Measurements from ENCODE around the gene LMF1. TPM values are rescaled to one million over a fixed set of nuclear protein-coding genes. Genes with fewer than 3 reads are reported as not detected.
"Not testable (repeated sequence)": the region's sequence is repeated elsewhere in the genome, so short reads cannot be mapped to it uniquely, and the experiment has no call there.

Gene LMF1
- total RNA-seq, 1 experiment from 2014 or later: 12.2 TPM

DNA sequence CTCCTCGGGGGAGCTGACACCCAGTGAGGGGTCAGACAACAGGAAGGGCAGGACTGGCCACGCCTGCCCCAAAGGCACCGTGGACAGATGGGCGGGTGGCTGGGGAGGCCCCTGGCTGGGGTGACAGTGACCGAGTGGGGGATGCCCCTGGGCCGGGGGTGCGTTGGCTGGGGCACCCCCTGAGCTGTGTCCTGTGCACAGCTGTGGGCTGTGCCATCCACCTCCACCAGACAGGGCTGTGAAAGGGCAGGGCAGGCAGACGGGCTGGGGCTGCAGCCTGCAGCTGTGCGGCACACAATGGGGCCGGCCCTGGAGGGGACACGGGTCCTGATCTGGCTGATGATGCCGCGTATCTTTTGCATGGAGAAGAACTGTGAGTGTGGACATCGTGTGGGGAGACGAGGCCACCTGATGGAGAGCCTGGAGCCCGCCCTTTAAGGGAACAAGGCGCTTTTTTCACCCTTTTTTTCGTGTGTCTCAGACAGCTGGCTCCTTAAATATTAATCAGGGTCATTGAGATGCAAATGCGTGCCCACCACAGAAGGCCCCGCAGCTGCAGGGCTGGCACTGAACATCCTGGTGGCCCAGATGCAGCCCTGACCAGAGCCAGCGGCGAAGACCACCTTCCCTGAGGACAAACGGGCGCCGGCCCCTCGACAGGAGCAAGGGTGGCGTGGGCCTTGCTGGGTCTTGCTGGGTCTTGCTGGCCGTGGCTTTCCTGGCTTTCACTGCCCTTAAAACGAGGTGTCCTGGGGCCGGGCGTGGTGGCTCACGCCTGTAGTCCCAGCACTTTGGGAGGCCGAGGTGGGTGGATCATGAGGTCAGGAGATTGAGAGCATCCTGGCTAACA, 127.8 kb downstream of the LMF1 start:
- Histone ChIP-seq H3K4me1 (ENCODE audit: low read length) (no peaks in the 10 kb centered on the region), H3K9ac (ENCODE audit: low read length) (no peak overlapping the region), H3K9me3 (ENCODE audit: low read length) (peaks cover 9% of the 10 kb centered on the region; the same call in 1 of the 2 replicates), H3K27ac (ENCODE audit: low read length) (no peak overlapping the region), H3K79me2 (ENCODE audit: low read length) (no peaks in the 10 kb centered on the region), H2AFZ (ENCODE audit: low read length) (no peak overlapping the region), H3K4me3 (ENCODE audit: low read length) (no peak overlapping the region), H3K4me2 (ENCODE audit: low read depth, low read length, poor library complexity, severe bottlenecking) (no peak overlapping the region), H3K36me3 (ENCODE audit: insufficient read depth, low read length) (no peaks in the 10 kb centered on the region), H4K20me1 (ENCODE audit: insufficient read depth, low read depth, low read length) (no peaks in the 10 kb centered on the region), H3K9me2 (replicated peaks; ENCODE audit: insufficient read depth, low read length) (no peaks in the 10 kb centered on the region), H3K27me3 (ENCODE audit: low read length) (no peaks in the 10 kb centered on the region)
- no peak for DNase-seq

DNA sequence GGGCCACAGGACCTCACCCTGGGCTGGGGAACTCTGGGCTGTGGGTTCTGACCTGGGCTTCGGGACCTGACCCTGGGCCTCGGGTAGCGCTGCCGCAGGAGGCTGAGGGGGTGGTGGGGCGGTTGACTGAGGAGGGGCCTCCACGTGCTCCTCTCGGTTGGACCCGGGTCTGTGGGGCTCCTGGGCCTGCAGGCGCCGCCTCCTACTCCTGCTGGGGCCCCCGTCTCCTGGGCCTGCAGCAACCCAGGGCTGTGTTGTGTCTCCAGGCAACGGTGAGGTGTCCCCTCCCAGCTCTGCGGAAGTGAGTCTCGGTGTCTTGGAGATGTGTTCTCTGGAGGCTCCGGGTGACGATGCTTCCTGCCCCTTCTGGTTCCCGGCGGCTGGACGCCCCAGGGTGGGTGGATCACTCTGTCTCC, 128.7 kb downstream of the LMF1 start:
- H2AFZ ChIP-seq (ENCODE audit: low read length): no peak overlapping the region
- H3K9me3 ChIP-seq (ENCODE audit: low read length): peaks cover 1% of the 10 kb centered on the region; the same call in 1 of the 2 replicates
- no peak overlapping the region for H3K4me3 ChIP-seq (ENCODE audit: low read length)
- H3K4me1 ChIP-seq (ENCODE audit: low read length): no peaks in the 10 kb centered on the region
- no peaks in the 10 kb centered on the region for H3K36me3 ChIP-seq (ENCODE audit: insufficient read depth, low read length)
- no peaks in the 10 kb centered on the region for H3K9me2 ChIP-seq (replicated peaks; ENCODE audit: insufficient read depth, low read length)
- H4K20me1 ChIP-seq (ENCODE audit: insufficient read depth, low read depth, low read length): no peaks in the 10 kb centered on the region
- DNase-seq: no peak
- H3K27me3 ChIP-seq (ENCODE audit: low read length): no peaks in the 10 kb centered on the region
- H3K9ac ChIP-seq (ENCODE audit: low read length): no peak overlapping the region
- H3K27ac ChIP-seq (ENCODE audit: low read length): no peak overlapping the region
- H3K4me2 ChIP-seq (ENCODE audit: low read depth, low read length, poor library complexity, severe bottlenecking): no peak overlapping the region
- H3K79me2 ChIP-seq (ENCODE audit: low read length): no peaks in the 10 kb centered on the region

GRCh38 chr16:841455-842060, 129.2 kb downstream of the LMF1 start:
- H3K36me3 ChIP-seq (ENCODE audit: insufficient read depth, low read length): no peaks in the 10 kb centered on the region
- no peak overlapping the region for H2AFZ ChIP-seq (ENCODE audit: low read length)
- no peaks in the 10 kb centered on the region for H3K4me1 ChIP-seq (ENCODE audit: low read length)
- no peak overlapping the region for H3K4me3 ChIP-seq (ENCODE audit: low read length)
- H3K27ac ChIP-seq (ENCODE audit: low read length): no peak overlapping the region
- no peak overlapping the region for H3K4me2 ChIP-seq (ENCODE audit: low read depth, low read length, poor library complexity, severe bottlenecking)
- no peaks in the 10 kb centered on the region for H3K9me3 ChIP-seq (ENCODE audit: low read length)
- no peaks in the 10 kb centered on the region for H3K9me2 ChIP-seq (replicated peaks; ENCODE audit: insufficient read depth, low read length)
- no peaks in the 10 kb centered on the region for H3K79me2 ChIP-seq (ENCODE audit: low read length)
- H3K9ac ChIP-seq (ENCODE audit: low read length): no peak overlapping the region
- DNase-seq: no peak
- H4K20me1 ChIP-seq (ENCODE audit: insufficient read depth, low read depth, low read length): no peaks in the 10 kb centered on the region
- no peaks in the 10 kb centered on the region for H3K27me3 ChIP-seq (ENCODE audit: low read length)

DNA sequence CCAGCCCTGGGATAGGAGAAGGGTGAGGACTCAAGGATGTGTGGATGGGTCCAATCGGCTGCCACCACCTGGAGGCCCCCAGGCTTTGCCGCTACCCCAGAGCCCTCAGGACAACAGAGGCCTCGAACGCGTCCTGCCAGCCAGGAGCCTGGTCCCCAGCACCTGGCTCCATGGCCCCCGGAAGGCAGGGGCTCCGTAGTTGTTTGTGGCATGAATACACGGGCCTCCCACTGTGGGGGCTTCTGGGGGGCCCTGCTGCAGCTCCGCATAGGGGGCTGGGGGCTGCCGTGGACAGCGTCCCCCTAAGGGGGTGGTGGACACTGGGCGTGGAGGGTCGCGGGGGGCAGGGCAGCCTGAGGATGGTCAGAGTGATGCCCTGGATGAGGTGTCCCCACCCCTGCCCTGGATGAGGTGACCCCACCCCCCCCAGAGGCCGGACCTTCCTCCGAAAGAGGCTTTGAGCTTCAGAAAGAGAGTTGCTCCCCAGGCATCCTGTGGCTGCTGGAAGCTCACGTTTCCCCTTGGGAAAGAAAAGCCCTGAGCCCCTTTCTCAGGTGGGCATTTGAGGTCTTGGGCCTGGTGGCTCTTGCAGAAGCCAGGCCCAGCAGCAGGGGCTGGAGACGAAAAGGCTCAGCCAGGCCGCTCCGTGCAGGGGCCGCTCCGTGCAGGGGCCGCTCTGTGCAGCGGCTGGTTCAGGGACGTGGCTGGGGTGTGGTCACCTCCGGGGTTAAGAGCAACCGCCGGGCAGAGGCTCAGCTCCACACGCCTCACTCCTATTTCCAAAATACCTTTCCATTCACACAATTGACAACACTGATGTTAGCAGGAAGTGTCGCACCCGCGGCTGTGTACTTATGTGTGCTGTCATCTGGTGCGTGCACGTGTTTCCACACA, 130.0 kb downstream of the LMF1 start:
- H3K36me3 ChIP-seq (ENCODE audit: insufficient read depth, low read length): no peaks in the 10 kb centered on the region
- H3K4me1 ChIP-seq (ENCODE audit: low read length): no peaks in the 10 kb centered on the region
- H2AFZ ChIP-seq (ENCODE audit: low read length): no peak overlapping the region
- H3K4me3 ChIP-seq (ENCODE audit: low read length): no peak overlapping the region
- H3K79me2 ChIP-seq (ENCODE audit: low read length): no peaks in the 10 kb centered on the region
- 0 out of 2 replicates have a peak, but pooled peaks cover 6% of the 10 kb centered on the region for H3K9me3 ChIP-seq (ENCODE audit: low read length)
- H4K20me1 ChIP-seq (ENCODE audit: insufficient read depth, low read depth, low read length): no peaks in the 10 kb centered on the region
- DNase-seq: no peak
- H3K9ac ChIP-seq (ENCODE audit: low read length): no peak overlapping the region
- H3K9me2 ChIP-seq (replicated peaks; ENCODE audit: insufficient read depth, low read length): no peaks in the 10 kb centered on the region
- no peaks in the 10 kb centered on the region for H3K27me3 ChIP-seq (ENCODE audit: low read length)
- no peak overlapping the region for H3K4me2 ChIP-seq (ENCODE audit: low read depth, low read length, poor library complexity, severe bottlenecking)
- H3K27ac ChIP-seq (ENCODE audit: low read length): no peak overlapping the region

DNA sequence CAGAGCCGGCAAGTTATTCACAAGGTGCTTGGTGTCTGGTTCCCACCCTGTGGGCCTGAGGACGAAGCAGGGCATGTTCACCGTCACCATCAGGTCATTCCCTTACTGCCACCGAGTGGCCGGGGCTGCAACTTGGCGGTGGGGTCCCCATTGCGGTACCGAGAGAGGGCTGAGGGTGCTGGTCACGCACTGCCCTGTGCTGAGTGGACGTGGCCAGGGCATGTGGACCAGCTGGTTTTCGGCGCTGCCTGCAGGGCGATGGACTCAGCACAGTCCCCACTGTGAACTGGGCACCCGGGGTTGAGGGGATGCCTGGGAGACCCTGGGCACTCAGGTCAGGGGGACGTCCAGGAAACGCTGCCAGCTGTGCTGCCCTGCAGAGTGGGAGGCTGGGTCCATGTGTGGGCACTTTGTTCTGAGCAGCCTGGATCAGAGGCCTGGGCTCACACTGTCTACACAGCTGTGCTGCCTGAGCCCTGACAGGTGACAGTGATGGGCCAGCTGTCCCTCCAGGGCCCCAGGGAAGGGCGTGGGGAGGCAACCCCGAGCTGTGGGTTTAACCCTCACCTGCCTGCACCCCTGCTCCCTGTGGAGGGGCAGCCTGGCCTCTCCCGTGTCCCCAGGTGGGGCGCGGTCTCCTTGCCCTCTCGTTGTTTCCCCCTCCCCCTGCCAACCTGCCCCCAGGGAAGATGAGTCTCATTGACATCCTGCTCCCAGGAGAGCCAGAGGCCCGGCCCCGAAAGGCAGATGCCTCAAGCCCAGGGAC, 131.0 kb downstream of the LMF1 start:
- Histone ChIP-seq H3K79me2 (ENCODE audit: low read length) (no peaks in the 10 kb centered on the region), H3K27ac (ENCODE audit: low read length) (no peak overlapping the region), H3K4me2 (ENCODE audit: low read depth, low read length, poor library complexity, severe bottlenecking) (no peak overlapping the region), H3K4me1 (ENCODE audit: low read length) (no peaks in the 10 kb centered on the region), H3K4me3 (ENCODE audit: low read length) (no peak overlapping the region), H3K9ac (ENCODE audit: low read length) (no peak overlapping the region), H3K27me3 (ENCODE audit: low read length) (no peaks in the 10 kb centered on the region), H2AFZ (ENCODE audit: low read length) (no peak overlapping the region), H3K9me3 (ENCODE audit: low read length) (0 out of 2 replicates have a peak, but pooled peaks cover 7% of the 10 kb centered on the region), H3K9me2 (replicated peaks; ENCODE audit: insufficient read depth, low read length) (no peaks in the 10 kb centered on the region), H3K36me3 (ENCODE audit: insufficient read depth, low read length) (no peaks in the 10 kb centered on the region), H4K20me1 (ENCODE audit: insufficient read depth, low read depth, low read length) (no peaks in the 10 kb centered on the region)
- no peak for DNase-seq

- no peak for DNase-seq
- Histone ChIP-seq H3K36me3 (ENCODE audit: insufficient read depth, low read length) (no peaks in the 10 kb centered on the region), H3K4me3 (ENCODE audit: low read length) (no peak overlapping the region), H3K9me2 (replicated peaks; ENCODE audit: insufficient read depth, low read length) (no peaks in the 10 kb centered on the region), H2AFZ (ENCODE audit: low read length) (no peak overlapping the region), H3K79me2 (ENCODE audit: low read length) (no peaks in the 10 kb centered on the region), H3K4me1 (ENCODE audit: low read length) (no peaks in the 10 kb centered on the region), H3K27me3 (ENCODE audit: low read length) (no peaks in the 10 kb centered on the region), H3K27ac (ENCODE audit: low read length) (no peak overlapping the region), H4K20me1 (ENCODE audit: insufficient read depth, low read depth, low read length) (no peaks in the 10 kb centered on the region), H3K9ac (ENCODE audit: low read length) (no peak overlapping the region), H3K9me3 (ENCODE audit: low read length) (0 out of 2 replicates have a peak, but pooled peaks cover 7% of the 10 kb centered on the region), H3K4me2 (ENCODE audit: low read depth, low read length, poor library complexity, severe bottlenecking) (no peak overlapping the region)
Measured at GRCh38 chr16:838741-839140, 132.0 kb downstream of the LMF1 start.

DNA sequence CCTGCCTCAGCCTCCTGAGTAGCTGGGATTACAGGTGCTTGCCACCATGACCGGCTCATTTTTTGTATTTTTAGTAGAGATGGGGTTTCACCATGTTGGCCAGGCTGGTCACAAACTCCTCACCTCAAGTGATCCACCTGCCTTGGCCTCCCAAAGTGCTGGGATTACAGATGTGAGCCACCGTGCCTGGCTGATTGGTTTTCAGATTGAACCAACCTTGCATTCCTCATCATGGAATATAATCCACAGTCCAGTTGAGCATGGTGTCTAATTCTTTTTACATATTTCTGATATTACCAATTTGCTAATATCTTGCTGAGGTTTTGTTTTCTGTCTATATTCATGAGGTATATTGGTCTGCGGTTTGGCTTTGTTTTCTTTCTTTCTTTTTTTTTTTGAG, 134.0 kb downstream of the LMF1 start:
- not testable (repeated sequence) for DNase-seq; H3K9me3 ChIP-seq (ENCODE audit: low read length); H3K27me3 ChIP-seq (ENCODE audit: low read length); H2AFZ ChIP-seq (ENCODE audit: low read length); H3K36me3 ChIP-seq (ENCODE audit: insufficient read depth, low read length); H3K4me3 ChIP-seq (ENCODE audit: low read length); H3K9me2 ChIP-seq (replicated peaks; ENCODE audit: insufficient read depth, low read length); H4K20me1 ChIP-seq (ENCODE audit: insufficient read depth, low read depth, low read length); H3K9ac ChIP-seq (ENCODE audit: low read length); H3K4me1 ChIP-seq (ENCODE audit: low read length); H3K79me2 ChIP-seq (ENCODE audit: low read length); H3K27ac ChIP-seq (ENCODE audit: low read length); H3K4me2 ChIP-seq (ENCODE audit: low read depth, low read length, poor library complexity, severe bottlenecking)
